Breast epithelium (tissue), 3 donors: Measurements from ENCODE around the gene SASH3.

Source experiments
- POLR2A ChIP-seq: fragments of 450-650 bp; IDR thresholded peaks from one replicate; pipeline ENCODE4 v1.6.1; 2016; ENCODE audit warnings: antibody characterized with exemption, mild to moderate bottlenecking, moderate library complexity
- POLR2AphosphoS5 ChIP-seq, 3 donors: sonication (generic); formaldehyde crosslinking; IDR thresholded peaks; one replicate each; pipeline ENCODE4 v1.6.1; 2017; ENCODE audit warnings: antibody characterized with exemption in 3 of 3
- TF ChIP-seq, protein P1 (sequence below), 3 donors: fragments of 450-650 bp; IDR thresholded peaks; one replicate each; pipeline ENCODE4 v1.5.1; 2016 to 2017; ENCODE audit warnings: antibody characterized with exemption in 3 of 3, mild to moderate bottlenecking in 3 of 3, moderate library complexity in 3 of 3

DNA sequence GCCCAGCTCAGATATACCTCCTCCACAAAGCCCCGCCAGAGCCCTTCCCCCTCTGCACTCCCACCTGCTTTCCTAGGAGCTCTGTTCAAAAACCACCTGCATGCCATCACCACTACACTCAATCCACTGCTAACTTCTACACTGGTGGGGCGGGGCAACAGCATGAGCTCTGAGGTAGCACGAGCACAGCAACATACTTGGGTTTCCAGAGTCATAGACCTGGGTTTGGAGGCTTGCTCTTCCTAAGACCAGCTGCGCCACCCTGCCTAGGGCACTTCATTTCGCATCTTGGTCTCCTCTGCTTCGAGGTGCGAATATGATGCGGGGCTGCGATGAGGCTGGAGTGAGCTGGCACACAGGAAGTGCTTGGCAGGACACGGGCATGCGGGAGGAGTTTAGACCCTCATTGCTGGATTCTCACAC is 3.6 kb downstream of the SASH3 start:
- TF ChIP-seq, protein P1, sequence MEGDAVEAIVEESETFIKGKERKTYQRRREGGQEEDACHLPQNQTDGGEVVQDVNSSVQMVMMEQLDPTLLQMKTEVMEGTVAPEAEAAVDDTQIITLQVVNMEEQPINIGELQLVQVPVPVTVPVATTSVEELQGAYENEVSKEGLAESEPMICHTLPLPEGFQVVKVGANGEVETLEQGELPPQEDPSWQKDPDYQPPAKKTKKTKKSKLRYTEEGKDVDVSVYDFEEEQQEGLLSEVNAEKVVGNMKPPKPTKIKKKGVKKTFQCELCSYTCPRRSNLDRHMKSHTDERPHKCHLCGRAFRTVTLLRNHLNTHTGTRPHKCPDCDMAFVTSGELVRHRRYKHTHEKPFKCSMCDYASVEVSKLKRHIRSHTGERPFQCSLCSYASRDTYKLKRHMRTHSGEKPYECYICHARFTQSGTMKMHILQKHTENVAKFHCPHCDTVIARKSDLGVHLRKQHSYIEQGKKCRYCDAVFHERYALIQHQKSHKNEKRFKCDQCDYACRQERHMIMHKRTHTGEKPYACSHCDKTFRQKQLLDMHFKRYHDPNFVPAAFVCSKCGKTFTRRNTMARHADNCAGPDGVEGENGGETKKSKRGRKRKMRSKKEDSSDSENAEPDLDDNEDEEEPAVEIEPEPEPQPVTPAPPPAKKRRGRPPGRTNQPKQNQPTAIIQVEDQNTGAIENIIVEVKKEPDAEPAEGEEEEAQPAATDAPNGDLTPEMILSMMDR (IDR thresholded peaks at IDR 0.05): no peak
- TF ChIP-seq POLR2AphosphoS5 (IDR thresholded peaks at IDR 0.05) (no peak), POLR2A (no peak)
